IMR-90 (cell line): ENCODE results near the gene EMSY. TPM values are rescaled to one million over a fixed set of nuclear protein-coding genes. Genes with fewer than 3 reads are reported as not detected.

Source experiments
- ATAC-seq: fragments of 200-7000 bp; cut with Tn5 transposase; 2 replicates; pipeline ENCODE4 v1.9.1; 2020; ENCODE audit warnings: low read depth, mild to moderate bottlenecking, moderate library complexity
- BruUV-seq: library from RNA; stranded (reverse); fragments of 400-500 nt; replicated peaks from 2 replicates; lab custom pipeline; 2021; lab: Mats Ljungman, UMichigan
- CTCF ChIA-PET: fragments of 300-600 bp; formaldehyde crosslinking; extraction: SDS; loops from one replicate; lab custom pipeline; 2021; ENCODE audit warnings: antibody characterized with exemption; lab: Yijun Ruan, JAX
- POLR2A ChIA-PET: fragments of 300-600 bp; sonication (Branson Sonifier 250); formaldehyde crosslinking; loops from one replicate; lab custom pipeline; 2022; ENCODE audit warnings: antibody characterized with exemption; ENCODE audit not compliant: unreplicated experiment; lab: Charles Lee
- DNase-seq: peaks from one replicate; pipeline ENCODE4 v3.0.0; 2013
- H2AFZ ChIP-seq: replicated peaks from 2 replicates; pipeline ENCODE3; 2013; ENCODE audit warnings: low read length, mild to moderate bottlenecking; ENCODE audit not compliant: poor library complexity
- H2AK5ac ChIP-seq: 2 replicates; pipeline ENCODE4 v1.6.1; 2013; ENCODE audit warnings: low read depth, low read length, inconsistent platforms
- H2AK9ac ChIP-seq: replicated peaks from 2 replicates; pipeline ENCODE3; 2013; ENCODE audit warnings: mild to moderate bottlenecking, low read depth, low read length, moderate library complexity; ENCODE audit not compliant: poor library complexity
- H2BK120ac ChIP-seq: 2 replicates; pipeline ENCODE4 v1.6.1; 2013; ENCODE audit warnings: low read depth, low read length, inconsistent platforms
- H2BK15ac ChIP-seq: 3 replicates; pipeline ENCODE4 v1.6.1; 2013; ENCODE audit warnings: low read depth, low read length, inconsistent platforms
- H2BK20ac ChIP-seq: 2 replicates; pipeline ENCODE4 v1.6.1; 2013; ENCODE audit warnings: low read depth, mild to moderate bottlenecking, inconsistent platforms, low read length, moderate library complexity
- H2BK5ac ChIP-seq: 2 replicates; pipeline ENCODE4 v1.6.1; 2013; ENCODE audit warnings: mild to moderate bottlenecking, low read depth, low read length, inconsistent platforms; ENCODE audit not compliant: poor library complexity, severe bottlenecking
- H3K14ac ChIP-seq: replicated peaks from 2 replicates; pipeline ENCODE4 v1.6.1; 2013; ENCODE audit warnings: low read depth, low read length, inconsistent platforms
- H3K18ac ChIP-seq: 2 replicates; pipeline ENCODE4 v1.6.1; 2013; ENCODE audit warnings: low read depth, low read length, control low read depth
- H3K23ac ChIP-seq: 2 replicates; pipeline ENCODE4 v1.6.1; 2013; ENCODE audit warnings: low read depth, low read length, inconsistent platforms
- H3K27ac ChIP-seq: 2 replicates; pipeline ENCODE4 v1.5.1; 2013; ENCODE audit warnings: mild to moderate bottlenecking, control low read depth, low read length; ENCODE audit not compliant: insufficient read depth
- H3K27me3 ChIP-seq: 2 replicates; pipeline ENCODE4 v1.6.1; 2013; ENCODE audit warnings: low read length; ENCODE audit not compliant: control insufficient read depth, insufficient read depth
- H3K36me3 ChIP-seq: 2 replicates; pipeline ENCODE4 v1.6.1; 2013; ENCODE audit warnings: low read length, mixed read lengths; ENCODE audit not compliant: control insufficient read depth, insufficient read depth
- H3K4ac ChIP-seq: 2 replicates; pipeline ENCODE4 v1.6.1; 2013; ENCODE audit warnings: low read depth, low read length, inconsistent platforms
- H3K4me1 ChIP-seq: 2 replicates; pipeline ENCODE4 v1.6.1; 2013; ENCODE audit warnings: low read length, mixed read lengths; ENCODE audit not compliant: control insufficient read depth, insufficient read depth
- H3K4me2 ChIP-seq: 2 replicates; pipeline ENCODE4 v1.6.1; 2013; ENCODE audit warnings: low read depth, mild to moderate bottlenecking, control low read depth, low read length, moderate library complexity
- H3K4me3 ChIP-seq: 2 replicates; pipeline ENCODE4 v1.5.1; 2013; ENCODE audit warnings: low read depth, mild to moderate bottlenecking, control low read depth, low read length, moderate library complexity; ENCODE audit not compliant: insufficient read depth
- H3K56ac ChIP-seq: 2 replicates; pipeline ENCODE4 v1.6.1; 2013; ENCODE audit warnings: low read length, inconsistent platforms; ENCODE audit not compliant: insufficient read depth; ENCODE audit errors: extremely low read depth
- H3K79me1 ChIP-seq, 2 experiments: 2 replicates each; pipeline ENCODE4 v1.6.1; 2013; ENCODE audit warnings: low read length in 2 of 2, inconsistent platforms in 1 of 2, low read depth in 1 of 2
- H3K9ac ChIP-seq: 2 replicates; pipeline ENCODE4 v1.6.1; 2013; ENCODE audit warnings: low read depth, low read length, control low read depth
- H3K9me1 ChIP-seq: 2 replicates; pipeline ENCODE4 v1.6.1; 2013; ENCODE audit warnings: low read length, inconsistent platforms; ENCODE audit not compliant: insufficient read depth
- H3K9me3 ChIP-seq: 2 replicates; pipeline ENCODE4 v1.6.1; 2013; ENCODE audit warnings: low read length; ENCODE audit not compliant: control insufficient read depth, insufficient read depth
- H4K20me1 ChIP-seq: 2 replicates; pipeline ENCODE4 v1.6.1; 2013; ENCODE audit warnings: low read length, inconsistent platforms; ENCODE audit not compliant: insufficient read depth
- H4K5ac ChIP-seq: 2 replicates; pipeline ENCODE4 v1.6.1; 2013; ENCODE audit warnings: mild to moderate bottlenecking, low read depth, low read length, control low read depth
- H4K8ac ChIP-seq, 2 experiments: 2 replicates each; pipeline ENCODE4 v1.6.1; 2013; ENCODE audit warnings: low read depth in 2 of 2, low read length in 2 of 2, control low read depth in 1 of 2, inconsistent platforms in 1 of 2
- H4K91ac ChIP-seq: 2 replicates; pipeline ENCODE4 v1.6.1; 2013; ENCODE audit warnings: low read depth, low read length, inconsistent platforms; ENCODE audit not compliant: insufficient read depth
- CEBPB ChIP-seq: IDR thresholded peaks from 2 replicates; pipeline ENCODE4 v1.6.1; 2012; ENCODE audit warnings: low read depth, low read length, improper control_type of control experiment
- MAFK ChIP-seq: IDR thresholded peaks from 2 replicates; pipeline ENCODE4 v1.6.1; 2012; ENCODE audit warnings: low read depth, low read length, improper control_type of control experiment
- USF2 ChIP-seq: fragments of 150-350 bp; IDR thresholded peaks from 2 replicates; pipeline ENCODE4 v1.6.1; 2017; ENCODE audit warnings: mild to moderate bottlenecking, antibody characterized with exemption, low read length, low read depth
- WGBS, 2 experiments: methylation state at CpG; one replicate each; pipeline versions ENCODE4 v1.1.5 to v1.1.7; 2013; ENCODE audit warnings: missing lambda C conversion rate in 2 of 2; ENCODE audit not compliant: insufficient read length in 1 of 2; ENCODE audit errors: extremely low coverage in 2 of 2; 5-methylcytosine and 5-hydroxymethylcytosine counted together
- dilution Hi-C: fragments of 300-500 bp; cut with HindIII; formaldehyde crosslinking; loops from one replicate; pipeline ENCODE4 v1.14.3; 2018; ENCODE audit warnings: low sequenced_read_pairs; ENCODE audit not compliant: unreplicated experiment
- in situ Hi-C: fragments of 300-500 bp; cut with MboI; formaldehyde crosslinking; loops from 3 replicates; pipeline ENCODE4 v1.14.3; 2019; ENCODE audit warnings: low sequenced_read_pairs, inconsistent platforms, mixed read lengths
- intact Hi-C: fragments of 100-400 bp; cut with micrococcal nuclease; formaldehyde crosslinking; loops from 2 replicates; pipeline ENCODE4 v1.10.0; 2022
- polyA plus RNA-seq, 3 experiments: library from polyadenylated mRNA; depleted of rRNA; stranded (reverse); fragments of >200 nt; gene quantifications; 2 replicates each; pipeline ENCODE4 v1.2.3, GENCODE V29; 2012; ENCODE audit warnings: low replicate concordance in 1 of 3
- total RNA-seq: library from RNA; depleted of rRNA; stranded (reverse); fragments of >200 nt; gene quantifications from 2 replicates; pipeline ENCODE4 v1.2.3, GENCODE V29; 2012

Gene EMSY
- total and polyA plus RNA-seq, 2 of the 4 experiments (the other 2 are of a cell fraction), result 14.1 to 22.0 TPM

- no peak overlapping the region for H3K4me3 ChIP-seq
- TF ChIP-seq MAFK (no peak), USF2 (no peak), CEBPB (no peak)
- no peak overlapping the region for H3K56ac ChIP-seq
- in situ Hi-C loops (no loop called here), intact Hi-C loops (loop anchor here (5.0 kb wide), 1 partner anchor 37 kb away; no protein-coding TSS in a partner anchor), dilution Hi-C loops (no loop called here)
- H2BK5ac ChIP-seq, result no peak overlapping the region
- no peaks in the 10 kb centered on the region for H4K20me1 ChIP-seq
- H3K27me3 ChIP-seq, result no peaks in the 10 kb centered on the region
- no peak overlapping the region for H2BK15ac ChIP-seq
- H2AFZ ChIP-seq, result no peak overlapping the region
- H4K8ac ChIP-seq, result no peak overlapping the region
- DNase-seq (no peak), ATAC-seq (no peak)
- H3K4me1 ChIP-seq, result no peaks in the 10 kb centered on the region
- H3K36me3 ChIP-seq, result peaks cover 5% of the 10 kb centered on the region
- WGBS, 2 experiments, result no CpG with 5 or more reads among the region's 4 CpGs
- H3K9ac ChIP-seq, result no peak overlapping the region
- H2BK20ac ChIP-seq, result no peak overlapping the region
- no peaks in the 10 kb centered on the region for H3K9me3 ChIP-seq
- H3K18ac ChIP-seq, result no peak overlapping the region
- no peak overlapping the region for H3K27ac ChIP-seq
- H3K79me1 ChIP-seq, result peaks cover 16 to 22% of the 10 kb centered on the region in 2 experiments
- H2AK9ac ChIP-seq, result no peak overlapping the region
- no peak overlapping the region for H3K14ac ChIP-seq
- no peak overlapping the region for H3K23ac ChIP-seq
- ChIA-PET CTCF (no interaction called here), POLR2A (no interaction called here)
- H2AK5ac ChIP-seq, result no peak overlapping the region
- no peak overlapping the region for H3K4ac ChIP-seq
- BruUV-seq, result no TSS peak
- H2BK120ac ChIP-seq, result no peak overlapping the region
- no peak overlapping the region for H4K91ac ChIP-seq
- H3K9me1 ChIP-seq, result peaks cover 3% of the 10 kb centered on the region; the same call in 1 of the 2 replicates
- H4K5ac ChIP-seq, result no peak overlapping the region
- no peak overlapping the region for H3K4me2 ChIP-seq
Observed at GRCh38 chr11:76465701-76466100, 20.9 kb downstream of the EMSY start.
